Activated CD4-positive, alpha-beta T cell treated with anti-CD3 and anti-CD28 coated beads, Interleukin-2, amount 10 ng/mL, durations not matched to agents 24 days and 14 days (primary cell): Measurements from ENCODE around the gene FOXC1. TPM values are rescaled to one million over a fixed set of nuclear protein-coding genes. Genes with fewer than 3 reads are reported as not detected.

ENCODE experiments used
- DNase-seq: peaks from one replicate; pipeline ENCODE4 v3.0.0; 2022
- H3K27ac Mint-ChIP-seq: one replicate; pipeline ENCODE4 v1.8.0; 2022; ENCODE audit warnings: mild to moderate bottlenecking, mixed read lengths
- H3K27me3 Mint-ChIP-seq: one replicate; pipeline ENCODE4 v1.8.0; 2022; ENCODE audit warnings: mixed read lengths
- H3K36me3 Mint-ChIP-seq: one replicate; pipeline ENCODE4 v1.8.0; 2022; ENCODE audit warnings: low read depth, mild to moderate bottlenecking, mixed read lengths
- H3K4me1 Mint-ChIP-seq: one replicate; pipeline ENCODE4 v1.8.0; 2021; ENCODE audit warnings: mixed read lengths
- H3K4me3 Mint-ChIP-seq: one replicate; pipeline ENCODE4 v1.8.0; 2022; ENCODE audit warnings: mild to moderate bottlenecking, moderate library complexity, mixed read lengths
- H3K9me3 Mint-ChIP-seq: one replicate; pipeline ENCODE4 v1.8.0; 2021; ENCODE audit warnings: mixed read lengths
- intact Hi-C: fragments of 100-400 bp; cut with micrococcal nuclease; formaldehyde crosslinking; loops from one replicate; pipeline ENCODE4 v1.15.1; 2023
- total RNA-seq: library from RNA; stranded (reverse); gene quantifications from 2 replicates; pipeline ENCODE4 v1.2.3, GENCODE V29; 2022

FOXC1 gene
- total RNA-seq, 1 donor from 2014 or later: 0.07 TPM

GRCh38 chr6:1600063-1600763 lies 9.5 kb upstream of the FOXC1 start:
- peaks cover 69% of the 10 kb centered on the region for H3K27me3 Mint-ChIP-seq
- no peak overlapping the region for H3K27ac Mint-ChIP-seq
- intact Hi-C loops: loop anchor here (10.0 kb wide), 1 partner anchor 965 kb away; no protein-coding TSS in a partner anchor
- no peaks in the 10 kb centered on the region for H3K36me3 Mint-ChIP-seq
- peaks cover 3% of the 10 kb centered on the region for H3K4me1 Mint-ChIP-seq
- no peak overlapping the region for H3K4me3 Mint-ChIP-seq
- H3K9me3 Mint-ChIP-seq: no peaks in the 10 kb centered on the region
- DNase-seq: no peak

GRCh38 chr6:1600764-1601157 lies 9.0 kb upstream of the FOXC1 start:
- H3K27me3 Mint-ChIP-seq: peaks cover 74% of the 10 kb centered on the region
- intact Hi-C loops: loop anchor here (10.0 kb wide), 1 partner anchor 964 kb away; no protein-coding TSS in a partner anchor

GRCh38 chr6:1601158-1602048 lies 8.3 kb upstream of the FOXC1 start:
- Mint-ChIP-seq H3K36me3 (no peaks in the 10 kb centered on the region), H3K27me3 (peaks cover 77% of the 10 kb centered on the region), H3K4me1 (peaks cover 2% of the 10 kb centered on the region), H3K27ac (no peak overlapping the region), H3K9me3 (no peaks in the 10 kb centered on the region), H3K4me3 (no peak overlapping the region)
- intact Hi-C loops: loop anchor here (10.0 kb wide), 1 partner anchor 963 kb away; no protein-coding TSS in a partner anchor
- no peak for DNase-seq

More at GRCh38 chr6:1600764-1601157, 9.0 kb upstream of the FOXC1 start:
- no peaks in the 10 kb centered on the region for H3K36me3 Mint-ChIP-seq
- H3K27ac Mint-ChIP-seq: no peak overlapping the region
- H3K4me1 Mint-ChIP-seq: peaks cover 3% of the 10 kb centered on the region
- H3K4me3 Mint-ChIP-seq: no peak overlapping the region
- no peak for DNase-seq
- no peaks in the 10 kb centered on the region for H3K9me3 Mint-ChIP-seq

- H3K9me3 Mint-ChIP-seq: no peaks in the 10 kb centered on the region
- intact Hi-C loops: loop anchor here (10.0 kb wide), 1 partner anchor 963 kb away; no protein-coding TSS in a partner anchor
- H3K4me3 Mint-ChIP-seq: no peak overlapping the region
- H3K27me3 Mint-ChIP-seq: peaks cover 78% of the 10 kb centered on the region
- no peaks in the 10 kb centered on the region for H3K36me3 Mint-ChIP-seq
- peaks cover 2% of the 10 kb centered on the region for H3K4me1 Mint-ChIP-seq
- no peak for DNase-seq
- no peak overlapping the region for H3K27ac Mint-ChIP-seq
Measured at GRCh38 chr6:1602049-1602713, 7.5 kb upstream of the FOXC1 start.

DNA sequence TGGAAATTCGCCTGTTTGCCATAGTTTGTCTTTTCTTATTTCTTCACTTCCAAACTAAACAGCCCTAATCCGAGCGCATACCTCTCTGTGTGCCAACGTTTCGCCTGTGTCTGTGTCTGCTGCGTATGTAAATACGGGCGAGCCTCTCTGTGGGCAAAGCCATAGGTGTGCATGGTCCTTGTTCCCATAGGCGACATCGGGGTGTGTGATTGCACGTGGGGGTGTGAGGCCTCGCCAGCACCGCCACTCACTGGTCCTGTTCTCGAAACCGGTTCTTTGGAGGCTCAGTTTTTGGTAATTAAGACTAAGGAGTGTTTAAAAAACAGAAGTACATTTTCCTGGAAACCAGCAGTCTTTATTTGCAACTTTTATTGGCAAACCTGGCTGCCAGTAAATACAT lies 6.0 kb upstream of the FOXC1 start:
- Mint-ChIP-seq H3K4me3 (no peak overlapping the region), H3K36me3 (peaks cover 3% of the 10 kb centered on the region), H3K27ac (no peak overlapping the region)

DNA sequence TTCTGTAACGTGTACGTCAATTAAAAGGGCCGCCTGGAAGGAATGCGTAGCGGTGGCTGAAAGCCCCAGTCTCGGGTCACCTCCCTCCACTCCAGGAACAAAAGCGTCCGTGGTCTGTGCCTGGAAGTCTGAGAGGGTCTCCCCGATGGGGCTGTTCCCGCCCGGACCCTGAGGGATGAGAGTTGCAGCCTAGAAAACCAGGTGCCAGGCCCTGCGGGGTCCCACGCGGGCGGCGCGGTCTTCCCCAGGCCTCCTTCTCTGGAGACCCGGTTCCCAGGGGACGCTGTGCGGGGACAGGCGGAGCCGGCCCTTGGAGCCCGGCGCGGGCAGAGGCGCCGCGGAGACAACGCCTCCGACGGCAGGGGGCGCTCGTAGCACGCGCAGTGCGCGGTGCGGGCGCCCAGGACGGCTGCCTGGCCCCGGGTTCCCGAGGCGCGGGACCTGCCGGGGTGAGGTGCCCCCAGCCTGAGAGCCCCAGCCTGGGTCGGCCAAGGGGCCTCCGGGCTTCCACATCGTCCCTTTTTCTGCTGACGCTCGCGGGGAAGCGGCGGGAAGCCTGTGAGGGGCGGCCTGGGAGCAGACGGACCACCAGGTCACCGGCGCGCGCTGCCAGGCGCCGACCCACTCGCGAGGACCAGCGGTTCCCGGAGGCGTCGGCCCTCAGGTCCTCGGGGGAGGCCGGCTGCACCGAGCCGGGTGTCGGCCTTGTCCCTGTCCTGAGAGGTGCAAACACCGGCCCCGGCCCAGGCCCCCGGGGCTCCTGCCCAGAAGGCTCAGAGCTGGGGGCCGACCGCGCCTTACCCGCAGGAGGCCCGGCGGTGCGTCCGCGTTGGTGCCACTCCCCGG lies 5.3 kb upstream of the FOXC1 start:
- intact Hi-C loops: loop anchor here (1.0 to 10.0 kb wide), 5 partner anchors 212 to 1030 kb away; no protein-coding TSS in a partner anchor

More for the DNA sequence above, 6.0 kb upstream of the FOXC1 start:
- no peaks in the 10 kb centered on the region for H3K9me3 Mint-ChIP-seq
- peaks cover 80% of the 10 kb centered on the region for H3K27me3 Mint-ChIP-seq
- no peak for DNase-seq
- H3K4me1 Mint-ChIP-seq: peaks cover 12% of the 10 kb centered on the region
- intact Hi-C loops: loop anchor here (1.0 to 10.0 kb wide), 4 partner anchors 501 to 1031 kb away; no protein-coding TSS in a partner anchor

GRCh38 chr6:1605004-1605892 lies 4.5 kb upstream of the FOXC1 start:
- H3K4me1 Mint-ChIP-seq: peaks cover 13% of the 10 kb centered on the region
- peak overlapping the region; percentile 9 for H3K4me3 Mint-ChIP-seq
- peak overlapping the region; percentile 7 for H3K27ac Mint-ChIP-seq
- no peaks in the 10 kb centered on the region for H3K9me3 Mint-ChIP-seq
- DNase-seq: no peak
- intact Hi-C loops: loop anchor here (2.0 to 10.0 kb wide), 3 partner anchors 213 to 960 kb away; no protein-coding TSS in a partner anchor
- peaks cover 3% of the 10 kb centered on the region for H3K36me3 Mint-ChIP-seq
- peaks cover 73% of the 10 kb centered on the region for H3K27me3 Mint-ChIP-seq

More for the DNA sequence above, 5.3 kb upstream of the FOXC1 start:
- Mint-ChIP-seq H3K9me3 (no peaks in the 10 kb centered on the region), H3K36me3 (peaks cover 3% of the 10 kb centered on the region), H3K4me3 (no peak overlapping the region), H3K27ac (no peak overlapping the region), H3K27me3 (peaks cover 81% of the 10 kb centered on the region), H3K4me1 (peaks cover 13% of the 10 kb centered on the region)
- DNase-seq: peak; percentile 90

DNA sequence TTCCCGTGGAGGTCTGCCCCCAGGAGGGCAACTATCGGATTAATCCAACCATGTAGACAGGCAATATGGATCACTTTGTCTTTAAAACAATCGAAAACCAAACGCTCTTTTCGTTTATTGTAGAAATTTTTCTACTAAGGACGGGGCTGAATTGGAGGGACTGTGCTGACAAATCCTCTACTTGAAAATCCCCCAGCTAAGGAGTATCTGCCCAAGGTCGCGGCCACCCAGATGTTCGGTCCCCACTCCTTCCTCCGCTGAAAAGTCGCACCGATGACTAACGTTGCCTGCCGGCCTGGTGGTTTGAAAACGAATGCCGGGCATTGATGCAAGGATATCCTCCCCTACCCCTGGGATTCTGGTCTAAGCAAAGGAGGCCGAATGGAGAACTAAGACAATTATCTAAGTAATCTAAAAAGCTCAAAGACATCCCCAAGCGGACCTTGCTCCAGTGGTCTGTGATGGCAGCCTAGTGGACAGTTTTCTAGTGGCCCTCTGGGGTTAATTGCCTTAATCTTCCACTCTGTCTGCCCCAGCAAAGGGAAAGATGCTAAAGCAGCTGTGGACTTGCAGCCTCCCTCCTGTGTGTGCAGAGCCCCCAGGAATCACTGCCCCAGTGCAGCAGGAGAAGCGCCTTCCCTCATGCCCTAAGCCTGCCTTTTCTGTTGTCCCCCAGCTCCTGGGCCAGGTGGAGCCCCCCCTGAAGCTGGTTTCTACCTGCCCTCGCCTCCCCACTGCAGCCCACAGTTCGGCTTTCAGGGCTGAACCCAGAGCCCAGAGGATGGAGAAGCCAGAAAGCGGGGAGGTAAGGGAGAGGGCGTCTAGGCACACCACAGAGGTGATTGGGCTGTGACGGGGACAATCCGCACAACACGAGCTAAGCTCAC lies 3.6 kb upstream of the FOXC1 start:
- Mint-ChIP-seq H3K9me3 (no peaks in the 10 kb centered on the region), H3K36me3 (peaks cover 3% of the 10 kb centered on the region), H3K27ac (peak overlapping the region; percentile 48), H3K4me3 (peak overlapping the region; percentile 17), H3K4me1 (peaks cover 16% of the 10 kb centered on the region), H3K27me3 (peaks cover 67% of the 10 kb centered on the region)
- no peak for DNase-seq
- intact Hi-C loops: loop anchor here (2.0 to 10.0 kb wide), 3 partner anchors 214 to 959 kb away; no protein-coding TSS in a partner anchor

- DNase-seq: no peak
- peaks cover 18% of the 10 kb centered on the region for H3K4me1 Mint-ChIP-seq
- H3K27me3 Mint-ChIP-seq: peaks cover 65% of the 10 kb centered on the region
- H3K27ac Mint-ChIP-seq: peak overlapping the region; percentile 74
- H3K4me3 Mint-ChIP-seq: peak overlapping the region; percentile 57
- no peaks in the 10 kb centered on the region for H3K9me3 Mint-ChIP-seq
- peaks cover 5% of the 10 kb centered on the region for H3K36me3 Mint-ChIP-seq
- intact Hi-C loops: loop anchor here (5.0 to 10.0 kb wide), 2 partner anchors 215 to 958 kb away; no protein-coding TSS in a partner anchor
Measured at GRCh38 chr6:1606780-1607515, 2.8 kb upstream of the FOXC1 start.

- Mint-ChIP-seq H3K36me3 (peaks cover 7% of the 10 kb centered on the region), H3K9me3 (no peaks in the 10 kb centered on the region), H3K4me1 (peaks cover 23% of the 10 kb centered on the region), H3K4me3 (peak overlapping the region; percentile 57), H3K27me3 (peaks cover 65% of the 10 kb centered on the region), H3K27ac (peak overlapping the region; percentile 74)
- DNase-seq: peak; percentile 65
- intact Hi-C loops: loop anchor here (5.0 to 10.0 kb wide), 2 partner anchors 215 to 957 kb away; no protein-coding TSS in a partner anchor
Measured at GRCh38 chr6:1607516-1608221, 2.0 kb upstream of the FOXC1 start.
